Caki2 (cell line): ENCODE measurements around the gene ZNF263. TPM values are rescaled to one million over a fixed set of nuclear protein-coding genes. Genes with fewer than 3 reads are reported as not detected.

ENCODE experiments used
- DNase-seq: peaks from one replicate; pipeline ENCODE4 v3.0.0-alpha.2; 2015; ENCODE audit warnings: low read depth
- in situ Hi-C: cut with HindIII; loops from 2 replicates; pipeline ENCODE4 v1.10.0; 2016; ENCODE audit warnings: low sequenced_read_pairs, low pct_unique_long_range_greater_than_20kb, mixed read lengths
- total RNA-seq: library from RNA; depleted of rRNA; stranded (reverse); fragments of >200 nt; shearing (Covaris generic); gene quantifications from 2 replicates; pipeline ENCODE4 v1.2.3, GENCODE V29; 2014; ENCODE audit warnings: low replicate concordance; rRNA removed

The ZNF263 gene
- total RNA-seq, 1 experiment from 2014 or later, result 58.5 TPM

DNA sequence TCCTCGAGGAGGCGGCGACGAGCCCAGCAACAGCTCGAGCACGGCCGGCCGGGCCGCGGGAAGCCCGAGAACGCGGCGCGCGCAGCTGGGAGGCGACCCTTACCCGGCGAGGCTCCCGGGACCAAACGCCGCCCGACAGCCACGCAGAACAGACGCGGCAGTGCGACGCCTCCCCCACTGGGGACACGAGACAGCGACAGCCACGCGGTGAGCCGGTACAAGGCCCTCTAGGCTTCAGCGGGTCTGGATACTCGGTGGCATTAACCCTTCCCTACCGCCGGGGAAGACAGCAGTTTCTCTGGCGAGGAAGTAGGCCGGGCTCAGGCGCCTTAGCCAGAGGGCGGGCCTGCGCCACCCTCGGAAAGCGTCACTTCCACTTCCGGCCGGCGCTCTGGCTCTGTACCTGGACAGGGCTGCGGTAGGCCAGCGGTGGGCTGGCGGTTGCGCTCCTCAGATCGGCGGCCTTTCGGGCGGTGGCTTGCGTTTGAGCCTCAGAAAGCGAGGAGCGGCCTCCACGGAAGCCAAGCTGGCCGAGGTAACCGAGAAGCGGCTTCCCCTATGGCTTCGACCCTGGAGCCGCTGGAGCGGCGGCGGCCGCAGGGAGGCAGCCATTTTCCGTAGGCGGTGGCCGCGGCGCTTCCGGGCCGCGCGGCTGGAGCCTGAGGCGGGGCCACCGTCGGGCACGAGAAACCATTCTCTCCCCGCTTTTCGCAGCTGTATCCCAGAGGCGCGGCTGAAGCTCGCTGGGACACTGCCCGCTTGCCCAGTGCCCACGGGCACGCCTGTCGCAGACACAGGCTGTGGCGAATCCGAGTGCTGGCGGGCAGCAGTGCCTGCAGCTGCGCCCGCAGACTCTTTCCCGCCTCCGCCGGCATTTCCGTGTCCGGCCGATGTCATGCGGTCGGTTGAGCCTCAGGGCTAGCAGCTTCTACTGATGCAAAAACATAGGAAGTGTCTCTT is 22.1 kb downstream of the ZNF263 start, which contains the start of the genes TIGD7 and ZNF75A:
TIGD7 (minus strand) TSS at position 322 of the 960 bp plus-strand sequence. CDS start 4,816 bp downstream, outside the sequence.
ZNF75A (plus strand) TSS at position 389 of the 960 bp plus-strand sequence. CDS start 2,932 bp downstream, outside the sequence.
- in situ Hi-C loops, result no loop called here
- peak; percentile 97 for DNase-seq

DNA sequence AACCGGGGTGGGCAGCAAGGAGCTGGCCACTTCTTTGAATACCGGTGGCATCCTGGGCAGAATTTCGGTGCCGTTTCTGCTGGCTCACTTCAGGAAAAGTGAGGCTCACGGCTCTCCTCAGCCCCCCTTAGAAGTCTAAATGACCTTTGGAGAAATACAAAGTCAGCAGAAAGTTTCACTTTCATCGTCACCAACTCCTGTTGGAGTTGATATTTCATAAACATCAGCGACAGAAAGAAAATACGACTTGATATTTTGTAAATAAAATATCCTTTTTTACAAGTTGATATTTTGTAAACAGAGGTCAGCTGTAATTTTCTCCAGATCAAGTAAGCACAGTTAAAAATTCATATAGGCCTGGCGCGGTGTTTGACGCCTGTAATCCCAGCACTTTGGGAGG is 22.8 kb downstream of the ZNF263 start:
- no peak for DNase-seq
- in situ Hi-C loops, result no loop called here

DNA sequence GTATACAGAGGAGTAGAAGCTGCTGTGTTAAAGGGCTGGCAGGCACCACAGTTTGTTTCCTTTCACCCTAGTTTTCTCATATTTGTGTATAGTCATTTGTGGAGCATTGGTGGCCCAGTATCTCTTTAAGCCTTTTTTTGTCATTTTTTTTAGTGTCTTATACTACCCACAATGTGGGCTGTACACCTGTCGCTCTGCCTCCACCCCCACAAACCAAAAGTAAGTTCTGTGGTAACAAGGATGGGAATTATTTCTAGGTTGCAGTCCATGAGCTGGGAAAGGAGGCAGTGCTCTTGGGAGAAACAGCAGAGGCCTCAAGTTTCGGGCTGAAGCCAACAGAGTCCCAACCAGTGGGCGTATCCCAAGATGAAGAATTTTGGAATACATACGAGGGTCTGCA is 28.2 kb downstream of the ZNF263 start:
- in situ Hi-C loops, result no loop called here
- DNase-seq, result no peak

DNA sequence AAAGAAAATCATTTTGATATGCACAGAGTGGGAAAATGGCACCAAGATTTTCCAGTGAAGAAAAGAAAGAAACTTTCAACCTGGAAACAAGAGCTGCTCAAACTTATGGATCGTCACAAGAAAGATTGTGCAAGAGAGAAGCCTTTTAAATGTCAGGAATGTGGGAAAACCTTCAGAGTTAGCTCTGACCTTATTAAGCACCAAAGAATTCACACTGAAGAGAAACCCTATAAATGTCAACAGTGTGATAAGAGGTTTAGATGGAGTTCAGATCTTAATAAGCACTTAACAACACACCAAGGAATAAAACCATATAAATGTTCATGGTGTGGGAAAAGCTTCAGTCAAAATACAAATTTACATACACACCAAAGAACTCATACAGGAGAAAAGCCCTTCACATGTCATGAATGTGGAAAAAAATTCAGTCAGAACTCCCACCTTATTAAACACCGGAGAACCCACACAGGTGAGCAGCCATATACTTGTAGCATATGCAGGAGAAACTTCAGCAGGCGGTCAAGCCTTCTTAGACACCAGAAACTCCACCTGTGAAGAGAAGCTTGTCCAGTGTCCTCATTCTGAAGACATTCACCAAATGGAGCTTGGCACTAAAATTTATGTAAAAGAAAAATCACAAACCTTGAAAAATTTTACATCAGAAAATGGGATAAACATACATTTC is 34.2 kb downstream of the ZNF263 start:
- DNase-seq, result peak; percentile 64
- in situ Hi-C loops, result no loop called here

DNA sequence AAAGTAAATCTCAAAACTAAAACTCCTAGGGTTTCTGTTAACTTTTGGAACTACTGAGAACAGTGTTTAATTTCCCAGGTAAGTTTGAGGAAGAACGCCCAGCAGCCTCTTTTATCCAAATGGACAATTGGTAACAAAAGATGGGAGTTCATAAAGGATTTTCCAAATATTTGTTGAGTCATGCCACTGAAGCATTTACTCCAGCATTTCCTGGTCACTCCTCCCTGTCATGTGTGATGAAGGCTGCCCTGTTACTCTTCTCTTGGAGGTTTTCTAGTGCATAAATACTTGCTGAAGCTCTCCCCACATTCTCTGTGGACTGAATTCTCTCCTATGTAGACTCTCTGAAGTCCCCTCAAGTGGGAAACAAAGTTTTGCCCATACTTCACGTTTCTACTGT is 38.5 kb downstream of the ZNF263 start:
- in situ Hi-C loops, result no loop called here
- peak; percentile 35 for DNase-seq

DNA sequence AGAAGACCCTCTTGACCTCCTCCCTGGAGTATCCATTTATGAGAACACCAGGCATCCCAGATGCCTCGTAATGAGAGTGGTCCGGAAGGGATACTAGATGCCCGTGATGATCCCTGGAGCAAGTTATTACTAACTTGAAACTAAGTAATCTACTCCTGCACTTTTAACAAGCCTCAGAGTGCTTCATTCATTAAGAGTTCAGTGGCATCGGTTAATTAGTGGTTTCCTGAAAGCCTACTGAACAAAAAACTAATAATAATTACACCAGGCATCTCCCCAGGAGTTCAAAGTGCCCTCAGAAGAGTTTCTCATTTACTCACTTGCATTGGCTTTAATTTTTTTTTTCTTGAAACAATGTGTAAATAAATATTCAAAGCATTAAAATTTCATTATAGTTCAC is 44.2 kb downstream of the ZNF263 start:
- no peak for DNase-seq
- in situ Hi-C loops, result no loop called here

DNA sequence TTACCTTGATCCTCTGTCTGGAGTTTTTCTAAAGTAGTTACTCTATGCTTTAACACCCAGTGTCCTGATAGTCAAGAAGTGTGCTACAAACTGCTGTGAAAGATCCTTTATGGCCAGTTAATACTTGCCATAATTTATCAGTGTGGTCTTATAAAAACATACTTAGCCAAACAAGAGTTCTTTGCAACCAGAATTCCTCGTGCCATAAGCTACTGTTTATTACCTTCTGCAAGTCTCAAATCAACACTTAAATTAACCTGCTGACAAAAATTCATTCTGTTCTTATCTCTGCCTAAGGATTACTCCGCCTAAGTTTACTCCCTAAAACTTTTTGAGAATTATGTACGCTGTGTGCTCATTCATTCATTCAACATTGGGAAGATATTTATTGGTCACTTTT is 44.8 kb downstream of the ZNF263 start:
- DNase-seq, result no peak
- in situ Hi-C loops, result no loop called here

DNA sequence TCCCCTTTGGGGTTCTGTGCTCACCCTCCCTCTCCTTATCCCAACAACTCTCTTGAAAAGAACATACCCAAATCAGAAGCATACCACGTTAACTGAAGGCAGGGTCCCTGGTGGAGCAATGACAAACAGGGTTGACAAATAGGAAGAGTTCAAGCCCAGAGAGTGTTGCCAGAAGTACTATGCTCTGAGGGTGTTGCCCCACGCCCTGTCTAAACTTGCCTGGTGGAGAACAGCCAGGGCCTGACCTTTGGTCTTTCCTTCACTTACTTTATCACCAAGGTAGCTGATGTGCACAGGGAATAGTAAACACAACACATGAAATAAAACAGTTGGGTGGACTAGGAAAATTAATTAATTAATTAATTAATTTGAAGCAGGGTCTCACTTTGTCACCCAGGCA is 45.4 kb downstream of the ZNF263 start:
- in situ Hi-C loops, result no loop called here
- no peak for DNase-seq

Other genes starting within 250 kb of the ZNF263 start
- not detected in 2 replicates for gene BICDL2, start 246.5 kb upstream of the ZNF263 start, total RNA-seq
- not detected in 2 replicates for gene MMP25, start 236.9 kb upstream of the ZNF263 start, total RNA-seq
- 171 and 219 TPM in 2 replicates for gene IL32, start 217.9 kb upstream of the ZNF263 start, total RNA-seq
- not detected in 2 replicates for gene ZSCAN10, start 184.2 kb upstream of the ZNF263 start, total RNA-seq
- gene ZNF205, start 170.9 kb upstream of the ZNF263 start, total RNA-seq, result 20.0 and 28.4 TPM in 2 replicates
- gene ZNF213, start 148.5 kb upstream of the ZNF263 start, total RNA-seq, result 2.6 and 4.8 TPM in 2 replicates
- gene OR1F1, start 95.3 kb upstream of the ZNF263 start, total RNA-seq, result not detected in 2 replicates
- 12.1 and 12.8 TPM in 2 replicates for gene ZNF200, start 48.3 kb upstream of the ZNF263 start, total RNA-seq
- not detected in 2 replicates for gene MEFV, start 26.9 kb upstream of the ZNF263 start, total RNA-seq
- 4.4 and 5.7 TPM in 2 replicates for gene TIGD7, start 21.9 kb downstream of the ZNF263 start, total RNA-seq
- gene ZNF75A, start 22.0 kb downstream of the ZNF263 start, total RNA-seq, result 7.9 and 21.0 TPM in 2 replicates
- gene OR2C1, start 72.4 kb downstream of the ZNF263 start, total RNA-seq, result not detected in 2 replicates
- 19.6 and 23.3 TPM in 2 replicates for gene ZSCAN32, start 117.5 kb downstream of the ZNF263 start, total RNA-seq
- gene ZNF174, start 117.7 kb downstream of the ZNF263 start, total RNA-seq, result 16.4 and 27.0 TPM in 2 replicates
- 1.5 and 3.8 TPM in 2 replicates for gene ZNF597, start 160.0 kb downstream of the ZNF263 start, total RNA-seq
- 15.5 and 32.5 TPM in 2 replicates for gene NAA60, start 160.2 kb downstream of the ZNF263 start, total RNA-seq
- gene C16orf90, start 212.0 kb downstream of the ZNF263 start, total RNA-seq, result not detected in 2 replicates
- 27.2 and 27.6 TPM in 2 replicates for gene CLUAP1, start 217.5 kb downstream of the ZNF263 start, total RNA-seq